ENCODE measurements around the gene R3HDML. TPM values are rescaled to one million over a fixed set of nuclear protein-coding genes. Genes with fewer than 3 reads are reported as not detected.
"Not testable (repeated sequence)": the region's sequence is repeated elsewhere in the genome, so short reads cannot be mapped to it uniquely, and the experiment has no call there.

The R3HDML gene
- polyA plus RNA-seq, 4 donors: 0.06 TPM; not detected in 3

- Histone ChIP-seq H3K27ac (ENCODE audit: low read depth in 1 of 3, low read length in 2 of 3) (no peak overlapping the region), H3K27me3 (ENCODE audit: control insufficient read depth in 3 of 3, insufficient read depth in 3 of 3, low read length in 3 of 3) (no peaks in the 10 kb centered on the region), H3K4me3 (ENCODE audit: low read depth in 1 of 3, low read length in 3 of 3) (no peak overlapping the region), H3K9me3 (ENCODE audit: control insufficient read depth in 2 of 2, insufficient read depth in 1 of 2, low read depth in 1 of 2, low read length in 1 of 2) (no peaks in the 10 kb centered on the region), H3K4me1 (ENCODE audit: control insufficient read depth in 3 of 3, insufficient read depth in 2 of 3, low read depth in 1 of 3, low read length in 2 of 3) (no peaks in the 10 kb centered on the region), H3K36me3 (ENCODE audit: control insufficient read depth in 3 of 3, insufficient read depth in 2 of 3, low read depth in 1 of 3, low read length in 3 of 3) (no peaks in the 10 kb centered on the region)
- DNase-seq: no peak
- no peak for FAIRE-seq
- WGBS, 3 donors: 78 to 96% (median 87%) methylated on average over 2 of the region's 2 CpGs
These were observed 1.2 kb upstream of the R3HDML start for GRCh38 chr20:44335675-44336074.

- DNase-seq: no peak
- Histone ChIP-seq H3K9me3 (ENCODE audit: control insufficient read depth in 2 of 2, insufficient read depth in 1 of 2, low read depth in 1 of 2, low read length in 1 of 2) (no peaks in the 10 kb centered on the region), H3K36me3 (ENCODE audit: control insufficient read depth in 3 of 3, insufficient read depth in 2 of 3, low read depth in 1 of 3, low read length in 3 of 3) (no peaks in the 10 kb centered on the region), H3K4me1 (ENCODE audit: control insufficient read depth in 3 of 3, insufficient read depth in 2 of 3, low read depth in 1 of 3, low read length in 2 of 3) (no peaks in the 10 kb centered on the region), H3K4me3 (ENCODE audit: low read depth in 1 of 3, low read length in 3 of 3) (no peak overlapping the region), H3K27me3 (ENCODE audit: control insufficient read depth in 3 of 3, insufficient read depth in 3 of 3, low read length in 3 of 3) (no peaks in the 10 kb centered on the region), H3K27ac (ENCODE audit: low read depth in 1 of 3, low read length in 2 of 3) (no peak overlapping the region)
- WGBS, 3 donors: 42 to 75% (median 68%) methylated on average over 13 to 15 of the region's 15 CpGs
- FAIRE-seq: no peak
These were observed 757 bp upstream of the R3HDML start for GRCh38 chr20:44336086-44336485.

- 56 to 74% (median 57%) methylated on average over 6 of the region's 6 CpGs for WGBS, 3 donors
- Histone ChIP-seq H3K4me3 (ENCODE audit: low read depth in 1 of 3, low read length in 3 of 3) (no peak overlapping the region), H3K36me3 (ENCODE audit: control insufficient read depth in 3 of 3, insufficient read depth in 2 of 3, low read depth in 1 of 3, low read length in 3 of 3) (peaks cover 0 to 15% (median 0%) of the 10 kb centered on the region in 3 donors), H3K27ac (ENCODE audit: low read depth in 1 of 3, low read length in 2 of 3) (no peak overlapping the region), H3K9me3 (ENCODE audit: control insufficient read depth in 2 of 2, insufficient read depth in 1 of 2, low read depth in 1 of 2, low read length in 1 of 2) (no peaks in the 10 kb centered on the region), H3K27me3 (ENCODE audit: control insufficient read depth in 3 of 3, insufficient read depth in 3 of 3, low read length in 3 of 3) (no peaks in the 10 kb centered on the region), H3K4me1 (ENCODE audit: control insufficient read depth in 3 of 3, insufficient read depth in 2 of 3, low read depth in 1 of 3, low read length in 2 of 3) (no peaks in the 10 kb centered on the region)
- DNase-seq (no peak), FAIRE-seq (no peak)
These were observed 5.4 kb downstream of the R3HDML start for GRCh38 chr20:44342248-44342647.

GRCh38 chr20:44343162-44343675, 6.4 kb downstream of the R3HDML start:
- FAIRE-seq (no peak), DNase-seq (no peak)
- Histone ChIP-seq H3K9me3 (ENCODE audit: control insufficient read depth in 2 of 2, insufficient read depth in 1 of 2, low read depth in 1 of 2, low read length in 1 of 2) (no peaks in the 10 kb centered on the region), H3K27me3 (ENCODE audit: control insufficient read depth in 3 of 3, insufficient read depth in 3 of 3, low read length in 3 of 3) (no peaks in the 10 kb centered on the region), H3K27ac (ENCODE audit: low read depth in 1 of 3, low read length in 2 of 3) (no peak overlapping the region), H3K36me3 (ENCODE audit: control insufficient read depth in 3 of 3, insufficient read depth in 2 of 3, low read depth in 1 of 3, low read length in 3 of 3) (peaks cover 0 to 15% (median 0%) of the 10 kb centered on the region in 3 donors), H3K4me3 (ENCODE audit: low read depth in 1 of 3, low read length in 3 of 3) (no peak overlapping the region), H3K4me1 (ENCODE audit: control insufficient read depth in 3 of 3, insufficient read depth in 2 of 3, low read depth in 1 of 3, low read length in 2 of 3) (no peaks in the 10 kb centered on the region)
- WGBS, 3 donors: 86 to 88% (median 88%) methylated on average over 12 of the region's 12 CpGs

DNA sequence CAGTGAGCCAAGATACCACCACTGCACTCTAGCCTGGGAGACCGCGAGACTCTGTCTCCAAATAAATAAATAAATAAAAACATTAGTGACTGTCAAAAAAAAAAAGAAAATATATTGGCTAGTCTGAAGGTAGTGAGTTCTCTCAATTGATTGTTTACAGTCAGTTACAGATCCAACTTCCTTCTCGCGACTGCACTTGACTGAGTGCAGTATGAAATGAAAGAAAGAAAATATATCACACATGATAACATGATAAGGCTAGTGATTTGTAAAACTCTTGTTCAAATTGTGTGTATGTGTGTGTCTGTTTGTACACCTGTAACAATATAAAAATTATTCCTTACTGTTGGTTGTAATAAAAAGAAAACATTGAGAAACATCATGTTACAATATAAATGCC, 7.9 kb downstream of the R3HDML start:
- WGBS, 3 donors: 63 to 66% (median 63%) methylated on average over 4 of the region's 4 CpGs
- Histone ChIP-seq H3K9me3 (ENCODE audit: control insufficient read depth in 2 of 2, insufficient read depth in 1 of 2, low read depth in 1 of 2, low read length in 1 of 2) (no peaks in the 10 kb centered on the region), H3K36me3 (ENCODE audit: control insufficient read depth in 3 of 3, insufficient read depth in 2 of 3, low read depth in 1 of 3, low read length in 3 of 3) (peaks cover 0 to 25% (median 0%) of the 10 kb centered on the region in 3 donors), H3K27ac (ENCODE audit: low read depth in 1 of 3, low read length in 2 of 3) (no peak overlapping the region), H3K27me3 (ENCODE audit: control insufficient read depth in 3 of 3, insufficient read depth in 3 of 3, low read length in 3 of 3) (no peaks in the 10 kb centered on the region), H3K4me1 (ENCODE audit: control insufficient read depth in 3 of 3, insufficient read depth in 2 of 3, low read depth in 1 of 3, low read length in 2 of 3) (no peaks in the 10 kb centered on the region), H3K4me3 (ENCODE audit: low read depth in 1 of 3, low read length in 3 of 3) (no peak overlapping the region)
- DNase-seq (no peak), FAIRE-seq (no peak)

- Histone ChIP-seq H3K9me3 (ENCODE audit: control insufficient read depth in 2 of 2, insufficient read depth in 1 of 2, low read depth in 1 of 2, low read length in 1 of 2) (no peaks in the 10 kb centered on the region), H3K36me3 (ENCODE audit: control insufficient read depth in 3 of 3, insufficient read depth in 2 of 3, low read depth in 1 of 3, low read length in 3 of 3) (peaks cover 0 to 30% (median 0%) of the 10 kb centered on the region in 3 donors), H3K27me3 (ENCODE audit: control insufficient read depth in 3 of 3, insufficient read depth in 3 of 3, low read length in 3 of 3) (no peaks in the 10 kb centered on the region), H3K27ac (ENCODE audit: low read depth in 1 of 3, low read length in 2 of 3) (no peak overlapping the region), H3K4me1 (ENCODE audit: control insufficient read depth in 3 of 3, insufficient read depth in 2 of 3, low read depth in 1 of 3, low read length in 2 of 3) (peaks cover 0 to 2% (median 0%) of the 10 kb centered on the region in 3 donors), H3K4me3 (ENCODE audit: low read depth in 1 of 3, low read length in 3 of 3) (no peak overlapping the region)
- FAIRE-seq (no peak), DNase-seq (no peak)
- 70 to 82% (median 72%) methylated on average over 8 of the region's 8 CpGs for WGBS, 3 donors
These were observed 8.3 kb downstream of the R3HDML start for GRCh38 chr20:44345147-44345546.

DNA sequence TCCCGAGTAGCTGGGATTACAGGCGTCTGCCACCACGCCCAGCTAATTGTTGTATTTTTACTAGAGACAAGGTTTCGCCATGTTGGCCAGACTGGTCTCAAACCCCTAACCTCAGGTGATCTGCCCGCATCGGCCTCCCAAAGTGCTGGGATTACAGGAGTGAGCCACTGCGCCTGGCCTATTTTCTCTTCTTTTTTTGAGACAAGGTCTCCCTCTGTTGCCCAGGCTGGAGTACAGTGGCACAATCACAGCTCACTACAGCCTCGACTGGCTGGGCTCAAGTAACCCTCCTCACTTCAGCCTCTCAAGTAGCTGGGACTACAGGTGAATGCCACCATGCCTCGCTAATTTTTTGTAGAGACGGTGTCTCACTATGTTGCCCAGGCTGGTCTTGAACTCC, 9.1 kb downstream of the R3HDML start:
- 80 to 88% (median 81%) methylated on average over 10 of the region's 10 CpGs for WGBS, 3 donors
- H3K4me3 ChIP-seq (ENCODE audit: low read depth in 1 of 3, low read length in 3 of 3); H3K27me3 ChIP-seq (ENCODE audit: control insufficient read depth in 3 of 3, insufficient read depth in 3 of 3, low read length in 3 of 3); H3K9me3 ChIP-seq (ENCODE audit: control insufficient read depth in 2 of 2, insufficient read depth in 1 of 2, low read depth in 1 of 2, low read length in 1 of 2); FAIRE-seq; DNase-seq; H3K27ac ChIP-seq (ENCODE audit: low read depth in 1 of 3, low read length in 2 of 3); H3K4me1 ChIP-seq (ENCODE audit: control insufficient read depth in 3 of 3, insufficient read depth in 2 of 3, low read depth in 1 of 3, low read length in 2 of 3): not testable (repeated sequence)
- H3K36me3 ChIP-seq (ENCODE audit: control insufficient read depth in 3 of 3, insufficient read depth in 2 of 3, low read depth in 1 of 3, low read length in 3 of 3): peaks cover 0 to 34% (median 0%) of the 10 kb centered on the region in 3 donors

DNA sequence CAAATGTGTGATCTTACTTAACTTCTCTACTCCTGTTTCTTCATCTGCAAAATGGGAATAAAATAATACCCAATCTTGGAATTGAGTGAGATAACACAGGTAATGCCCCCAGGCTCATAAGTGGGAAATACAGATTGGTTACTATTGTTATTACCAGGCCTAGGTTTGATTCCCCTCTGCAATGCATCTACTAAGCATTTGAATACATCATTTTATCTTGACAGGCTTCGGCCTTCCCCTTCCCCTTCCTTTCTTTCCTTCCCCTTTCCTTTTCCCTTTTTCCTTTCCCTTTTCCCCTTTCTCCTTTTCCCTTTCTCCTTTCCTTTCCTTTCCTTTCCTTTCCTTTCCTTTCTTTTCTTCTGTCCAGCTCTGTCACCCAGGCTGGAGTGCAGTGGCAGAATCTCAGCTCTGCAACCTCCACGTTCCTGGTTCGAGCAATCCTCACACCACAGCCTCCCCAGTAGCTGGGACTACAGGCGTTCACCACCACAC, 11.4 kb downstream of the R3HDML start:
- WGBS, 3 donors: 88 to 91% (median 88%) methylated on average over 4 of the region's 4 CpGs
- peaks cover 0 to 24% (median 0%) of the 10 kb centered on the region in 3 donors for H3K4me1 ChIP-seq (ENCODE audit: control insufficient read depth in 3 of 3, insufficient read depth in 2 of 3, low read depth in 1 of 3, low read length in 2 of 3)
- H3K9me3 ChIP-seq (ENCODE audit: control insufficient read depth in 2 of 2, insufficient read depth in 1 of 2, low read depth in 1 of 2, low read length in 1 of 2): no peaks in the 10 kb centered on the region
- no peak overlapping the region for H3K27ac ChIP-seq (ENCODE audit: low read depth in 1 of 3, low read length in 2 of 3)
- H3K27me3 ChIP-seq (ENCODE audit: control insufficient read depth in 3 of 3, insufficient read depth in 3 of 3, low read length in 3 of 3): no peaks in the 10 kb centered on the region
- DNase-seq (no peak), FAIRE-seq (no peak)
- peaks cover 0 to 29% (median 0%) of the 10 kb centered on the region in 3 donors for H3K36me3 ChIP-seq (ENCODE audit: control insufficient read depth in 3 of 3, insufficient read depth in 2 of 3, low read depth in 1 of 3, low read length in 3 of 3)
- no peak overlapping the region for H3K4me3 ChIP-seq (ENCODE audit: low read depth in 1 of 3, low read length in 3 of 3)

DNA sequence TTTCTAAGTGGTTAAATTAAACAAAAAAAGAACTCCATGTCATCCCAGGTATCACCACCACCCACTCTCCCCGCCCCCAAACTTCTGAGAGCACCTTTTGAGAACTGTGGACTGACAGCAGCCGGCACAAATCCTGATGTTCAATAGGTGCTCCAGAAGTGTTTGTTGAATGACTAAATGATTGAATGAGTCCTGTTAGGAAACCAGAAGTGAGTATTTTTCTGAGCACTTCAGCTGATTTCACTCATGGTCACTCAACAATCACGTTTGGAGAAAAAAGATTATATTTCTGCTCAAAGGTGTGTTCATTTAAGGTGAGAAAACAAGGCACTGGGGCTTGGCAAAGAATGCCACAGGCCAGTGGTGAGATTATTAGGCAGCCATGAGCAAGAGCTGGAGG, 12.5 kb downstream of the R3HDML start:
- peaks cover 0 to 30% (median 0%) of the 10 kb centered on the region in 3 donors for H3K4me1 ChIP-seq (ENCODE audit: control insufficient read depth in 3 of 3, insufficient read depth in 2 of 3, low read depth in 1 of 3, low read length in 2 of 3)
- FAIRE-seq (no peak), DNase-seq (no peak)
- H3K9me3 ChIP-seq (ENCODE audit: control insufficient read depth in 2 of 2, insufficient read depth in 1 of 2, low read depth in 1 of 2, low read length in 1 of 2): no peaks in the 10 kb centered on the region
- 75 to 77% (median 76%) methylated on average over 3 of the region's 3 CpGs for WGBS, 3 donors
- H3K27me3 ChIP-seq (ENCODE audit: control insufficient read depth in 3 of 3, insufficient read depth in 3 of 3, low read length in 3 of 3): no peaks in the 10 kb centered on the region
- no peak overlapping the region for H3K27ac ChIP-seq (ENCODE audit: low read depth in 1 of 3, low read length in 2 of 3)
- peaks cover 0 to 26% (median 0%) of the 10 kb centered on the region in 3 donors for H3K36me3 ChIP-seq (ENCODE audit: control insufficient read depth in 3 of 3, insufficient read depth in 2 of 3, low read depth in 1 of 3, low read length in 3 of 3)
- H3K4me3 ChIP-seq (ENCODE audit: low read depth in 1 of 3, low read length in 3 of 3): no peak overlapping the region
